Liver (tissue), 9 donors: Measurements from ENCODE around the gene DGKB. TPM values are rescaled to one million over a fixed set of nuclear protein-coding genes. Genes with fewer than 3 reads are reported as not detected.

Source experiments
- DNase-seq: peaks from one replicate; pipeline ENCODE4 v3.0.0-alpha.2; 2017; ENCODE audit warnings: low spot score
- H3K27ac ChIP-seq, 2 donors: one replicate each; pipeline ENCODE4 v1.7.0; 2013; ENCODE audit warnings: inconsistent platforms in 2 of 2, low read length in 2 of 2, control low read depth in 1 of 2, low read depth in 1 of 2, mild to moderate bottlenecking in 1 of 2
- H3K27me3 ChIP-seq, 4 donors: one replicate each; pipeline versions ENCODE4 v1.6.1 to v1.7.0; 2013; ENCODE audit warnings: low read length in 3 of 4, inconsistent platforms in 1 of 4, mild to moderate bottlenecking in 1 of 4, moderate library complexity in 1 of 4; ENCODE audit not compliant: control insufficient read depth in 4 of 4, insufficient read depth in 4 of 4
- H3K36me3 ChIP-seq, 4 donors: one replicate each; pipeline versions ENCODE4 v1.6.1 to v1.7.0; 2013; ENCODE audit warnings: low read length in 3 of 4, mild to moderate bottlenecking in 3 of 4, low read depth in 1 of 4, moderate library complexity in 1 of 4; ENCODE audit not compliant: control insufficient read depth in 4 of 4, insufficient read depth in 3 of 4
- H3K4me1 ChIP-seq, 4 donors: one replicate each; pipeline versions ENCODE4 v1.6.1 to v1.7.0; 2013; ENCODE audit warnings: low read length in 3 of 4, mild to moderate bottlenecking in 3 of 4, moderate library complexity in 1 of 4; ENCODE audit not compliant: control insufficient read depth in 4 of 4, insufficient read depth in 4 of 4
- H3K4me3 ChIP-seq, 3 donors: one replicate each; pipeline versions ENCODE4 v1.6.1 to v1.7.0; 2013; ENCODE audit warnings: low read length in 3 of 3, control low read depth in 1 of 3, low read depth in 1 of 3, mild to moderate bottlenecking in 1 of 3
- H3K9ac ChIP-seq, 2 donors: one replicate each; pipeline ENCODE4 v1.7.0; 2013; ENCODE audit warnings: low read length in 2 of 2, mild to moderate bottlenecking in 2 of 2, moderate library complexity in 2 of 2, control low read depth in 1 of 2, low read depth in 1 of 2
- H3K9me3 ChIP-seq, 4 donors: one replicate each; pipeline versions ENCODE4 v1.6.1 to v1.7.0; 2013; ENCODE audit warnings: low read length in 3 of 4; ENCODE audit not compliant: control insufficient read depth in 4 of 4
- ATF3 ChIP-seq: IDR thresholded peaks from 2 replicates; pipeline ENCODE4 v1.6.1; 2016; ENCODE audit warnings: antibody characterized with exemption
- CTCF ChIP-seq: fragments of 150-350 bp; IDR thresholded peaks from 2 replicates; pipeline ENCODE4 v1.5.1; 2017; ENCODE audit warnings: improper control_type of control experiment, low read depth, low read length; ENCODE audit not compliant: missing input control
- EGR1 ChIP-seq, 2 donors: IDR thresholded peaks; 2 replicates each; pipeline ENCODE4 v1.6.1; 2016 to 2018; ENCODE audit warnings: antibody characterized with exemption in 2 of 2, low read depth in 2 of 2
- FOXA1 ChIP-seq: IDR thresholded peaks from 2 replicates; pipeline ENCODE4 v1.6.1; 2016; ENCODE audit warnings: antibody characterized with exemption
- FOXA2 ChIP-seq: IDR thresholded peaks from 2 replicates; pipeline ENCODE4 v1.6.1; 2016; ENCODE audit warnings: antibody characterized with exemption
- HNF4A ChIP-seq, 2 donors: conservative IDR thresholded peaks; 2 replicates each; pipeline ENCODE4 v1.6.1; 2016; ENCODE audit warnings: antibody characterized with exemption in 2 of 2, mild to moderate bottlenecking in 2 of 2
- HNF4G ChIP-seq: IDR thresholded peaks from 2 replicates; pipeline ENCODE4 v1.6.1; 2016; ENCODE audit warnings: antibody characterized with exemption
- JUND ChIP-seq, 2 donors: IDR thresholded peaks; 2 replicates each; pipeline ENCODE4 v1.6.1; 2016; ENCODE audit warnings: antibody characterized with exemption in 2 of 2
- NR2F2 ChIP-seq: IDR thresholded peaks from 2 replicates; pipeline ENCODE4 v1.6.1; 2016; ENCODE audit warnings: antibody characterized with exemption
- RXRA ChIP-seq, 2 donors: IDR thresholded peaks; 2 replicates each; pipeline ENCODE4 v1.6.1; 2017 to 2018; ENCODE audit warnings: antibody characterized with exemption in 2 of 2, mild to moderate bottlenecking in 1 of 2
- TAF1 ChIP-seq: conservative IDR thresholded peaks from 2 replicates; pipeline ENCODE4 v1.6.1; 2016; ENCODE audit warnings: antibody characterized with exemption, mild to moderate bottlenecking
- WGBS: extraction: QIAGEN DNeasy Blood & Tissue Kit; methylation state at CpG from one replicate; pipeline ENCODE4 v1.1.7; 2013; 5-methylcytosine and 5-hydroxymethylcytosine counted together
- polyA plus RNA-seq, 2 donors: library from polyadenylated mRNA; stranded (reverse) in 1 of 2; unstranded in 1 of 2; fragments of 200-250 nt in 1 of 2; fragments of >200 nt in 1 of 2; fragmentation: Nextera tagmentation in 1 of 2; extraction: Ambion mirVana in 1 of 2; gene quantifications; one replicate each; pipeline versions ENCODE4 v1.2.1 to v1.2.3, GENCODE V29; 2013 to 2015
- total RNA-seq, 2 donors: library from RNA; depleted of rRNA; stranded (reverse); fragments of >200 nt; gene quantifications; one replicate each; pipeline ENCODE4 v1.2.3, GENCODE V29; 2014
- TF ChIP-seq, protein P1 (sequence below): IDR thresholded peaks from 2 replicates; pipeline ENCODE4 v1.6.1; 2016; ENCODE audit warnings: antibody characterized with exemption
- TF ChIP-seq, protein P2 (sequence below): IDR thresholded peaks from 2 replicates; pipeline ENCODE4 v1.6.1; 2016; ENCODE audit warnings: antibody characterized with exemption, mild to moderate bottlenecking
- donor health status: healthy.
- donor health status: healthy.
- donor health status: healthy.
- donor health status: healthy.
- donor health status: healthy.

Gene DGKB
- total and polyA plus RNA-seq, 4 donors, result 0.09 to 0.42 TPM; not detected in 2

- DNase-seq, result no peak
- Histone ChIP-seq H3K9ac (no peak overlapping the region), H3K9me3 (no peaks in the 10 kb centered on the region), H3K36me3 (no peaks in the 10 kb centered on the region), H3K4me3 (no peak overlapping the region), H3K4me1 (no peaks in the 10 kb centered on the region), H3K27me3 (no peaks in the 10 kb centered on the region), H3K27ac (no peak overlapping the region)
- TF ChIP-seq EGR1 (IDR thresholded peaks at IDR 0.05; ENCODE audit: low read depth in 2 of 2), result no peak
- no peak for TF ChIP-seq FOXA1
- TF ChIP-seq TAF1, result no peak
- no peak for TF ChIP-seq HNF4G
- TF ChIP-seq CTCF, result no peak
- TF ChIP-seq FOXA2, result no peak
- TF ChIP-seq NR2F2, result no peak
These were observed 60.0 kb downstream of the DGKB start for GRCh38 chr7:14842523-14842922.

DNA sequence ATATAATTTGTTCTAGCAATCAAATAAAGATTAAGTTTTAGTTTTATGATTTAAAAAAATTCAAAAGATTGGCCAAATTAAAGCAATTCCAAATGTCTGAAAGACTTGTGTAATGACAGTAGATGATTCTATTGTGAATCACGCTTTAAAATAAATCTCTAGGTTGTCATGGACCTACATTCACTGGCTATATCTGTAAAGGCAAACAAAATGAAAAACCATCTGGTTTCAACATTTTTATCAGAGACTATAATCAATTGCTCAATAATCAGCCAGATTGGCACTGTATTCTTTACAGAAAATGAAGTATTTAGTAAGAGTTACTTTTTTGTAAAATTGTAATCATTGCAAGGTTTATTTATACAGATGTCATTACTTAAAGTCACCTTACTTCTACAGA, 60.7 kb downstream of the DGKB start:
- H3K27ac ChIP-seq, result no peak overlapping the region
- 88% methylated on average over 1 of the region's 1 CpG for WGBS
- H3K4me3 ChIP-seq, result no peak overlapping the region

More for the DNA sequence above, 60.7 kb downstream of the DGKB start:
- Histone ChIP-seq H3K9me3 (no peaks in the 10 kb centered on the region), H3K27me3 (no peaks in the 10 kb centered on the region), H3K4me1 (no peaks in the 10 kb centered on the region), H3K36me3 (no peaks in the 10 kb centered on the region), H3K9ac (no peak overlapping the region)
- DNase-seq, result no peak
- TF ChIP-seq FOXA2 (no peak), CTCF (no peak), JUND (IDR thresholded peaks at IDR 0.05) (no peak), HNF4A (conservative IDR thresholded peaks at IDR 0.05) (no peak), NR2F2 (no peak), EGR1 (IDR thresholded peaks at IDR 0.05; ENCODE audit: low read depth in 2 of 2) (no peak), TAF1 (no peak), RXRA (IDR thresholded peaks at IDR 0.05) (no peak), HNF4G (no peak), FOXA1 (no peak), ATF3 (no peak)
- TF ChIP-seq, protein P1, sequence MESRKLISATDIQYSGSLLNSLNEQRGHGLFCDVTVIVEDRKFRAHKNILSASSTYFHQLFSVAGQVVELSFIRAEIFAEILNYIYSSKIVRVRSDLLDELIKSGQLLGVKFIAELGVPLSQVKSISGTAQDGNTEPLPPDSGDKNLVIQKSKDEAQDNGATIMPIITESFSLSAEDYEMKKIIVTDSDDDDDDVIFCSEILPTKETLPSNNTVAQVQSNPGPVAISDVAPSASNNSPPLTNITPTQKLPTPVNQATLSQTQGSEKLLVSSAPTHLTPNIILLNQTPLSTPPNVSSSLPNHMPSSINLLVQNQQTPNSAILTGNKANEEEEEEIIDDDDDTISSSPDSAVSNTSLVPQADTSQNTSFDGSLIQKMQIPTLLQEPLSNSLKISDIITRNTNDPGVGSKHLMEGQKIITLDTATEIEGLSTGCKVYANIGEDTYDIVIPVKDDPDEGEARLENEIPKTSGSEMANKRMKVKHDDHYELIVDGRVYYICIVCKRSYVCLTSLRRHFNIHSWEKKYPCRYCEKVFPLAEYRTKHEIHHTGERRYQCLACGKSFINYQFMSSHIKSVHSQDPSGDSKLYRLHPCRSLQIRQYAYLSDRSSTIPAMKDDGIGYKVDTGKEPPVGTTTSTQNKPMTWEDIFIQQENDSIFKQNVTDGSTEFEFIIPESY, result no peak
- TF ChIP-seq, protein P2, sequence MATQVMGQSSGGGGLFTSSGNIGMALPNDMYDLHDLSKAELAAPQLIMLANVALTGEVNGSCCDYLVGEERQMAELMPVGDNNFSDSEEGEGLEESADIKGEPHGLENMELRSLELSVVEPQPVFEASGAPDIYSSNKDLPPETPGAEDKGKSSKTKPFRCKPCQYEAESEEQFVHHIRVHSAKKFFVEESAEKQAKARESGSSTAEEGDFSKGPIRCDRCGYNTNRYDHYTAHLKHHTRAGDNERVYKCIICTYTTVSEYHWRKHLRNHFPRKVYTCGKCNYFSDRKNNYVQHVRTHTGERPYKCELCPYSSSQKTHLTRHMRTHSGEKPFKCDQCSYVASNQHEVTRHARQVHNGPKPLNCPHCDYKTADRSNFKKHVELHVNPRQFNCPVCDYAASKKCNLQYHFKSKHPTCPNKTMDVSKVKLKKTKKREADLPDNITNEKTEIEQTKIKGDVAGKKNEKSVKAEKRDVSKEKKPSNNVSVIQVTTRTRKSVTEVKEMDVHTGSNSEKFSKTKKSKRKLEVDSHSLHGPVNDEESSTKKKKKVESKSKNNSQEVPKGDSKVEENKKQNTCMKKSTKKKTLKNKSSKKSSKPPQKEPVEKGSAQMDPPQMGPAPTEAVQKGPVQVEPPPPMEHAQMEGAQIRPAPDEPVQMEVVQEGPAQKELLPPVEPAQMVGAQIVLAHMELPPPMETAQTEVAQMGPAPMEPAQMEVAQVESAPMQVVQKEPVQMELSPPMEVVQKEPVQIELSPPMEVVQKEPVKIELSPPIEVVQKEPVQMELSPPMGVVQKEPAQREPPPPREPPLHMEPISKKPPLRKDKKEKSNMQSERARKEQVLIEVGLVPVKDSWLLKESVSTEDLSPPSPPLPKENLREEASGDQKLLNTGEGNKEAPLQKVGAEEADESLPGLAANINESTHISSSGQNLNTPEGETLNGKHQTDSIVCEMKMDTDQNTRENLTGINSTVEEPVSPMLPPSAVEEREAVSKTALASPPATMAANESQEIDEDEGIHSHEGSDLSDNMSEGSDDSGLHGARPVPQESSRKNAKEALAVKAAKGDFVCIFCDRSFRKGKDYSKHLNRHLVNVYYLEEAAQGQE, result no peak
